Spleen (tissue), 11 donors: ENCODE measurements around the gene C12orf42. TPM values are rescaled to one million over a fixed set of nuclear protein-coding genes. Genes with fewer than 3 reads are reported as not detected.

Source experiments
- DNase-seq: peaks from one replicate; pipeline ENCODE4 v3.0.0-alpha.2; 2020
- H3K27ac ChIP-seq, 8 donors: fragments of 200-600 bp; sonication (generic) in 7 of 8; 1 replicate in 4 of 8; 2 replicates in 4 of 8; pipeline versions ENCODE4 v1.5.0 to v1.8.0; 2016 to 2021; ENCODE audit warnings: inconsistent platforms in 4 of 8, mild to moderate bottlenecking in 4 of 8, moderate library complexity in 1 of 8
- H3K27me3 ChIP-seq, 7 donors: fragments of 200-600 bp; sonication (generic) in 6 of 7; replicated peaks in 1 of 7; 1 replicate in 4 of 7; 2 replicates in 3 of 7; pipeline versions ENCODE4 v1.5.0 to v1.8.0; 2016 to 2021; ENCODE audit warnings: inconsistent platforms in 3 of 7, mild to moderate bottlenecking in 1 of 7
- H3K36me3 ChIP-seq, 6 donors: fragments of 200-600 bp; sonication (generic) in 5 of 6; 1 replicate in 4 of 6; 2 replicates in 2 of 6; pipeline versions ENCODE4 v1.5.0 to v1.8.0; 2016 to 2021; ENCODE audit warnings: inconsistent platforms in 2 of 6
- H3K4me1 ChIP-seq, 6 donors: fragments of 200-600 bp; sonication (generic) in 5 of 6; 1 replicate in 3 of 6; 2 replicates in 3 of 6; pipeline versions ENCODE4 v1.5.0 to v1.8.0; 2016 to 2021; ENCODE audit warnings: inconsistent platforms in 3 of 6
- H3K4me3 ChIP-seq, 8 donors: fragments of 200-600 bp; sonication (generic) in 7 of 8; 1 replicate in 4 of 8; 2 replicates in 4 of 8; pipeline versions ENCODE4 v1.5.0 to v1.8.0; 2016 to 2021; ENCODE audit warnings: inconsistent platforms in 4 of 8, mild to moderate bottlenecking in 4 of 8, moderate library complexity in 2 of 8
- H3K9me3 ChIP-seq, 8 donors: fragments of 200-600 bp; sonication (generic) in 7 of 8; 1 replicate in 4 of 8; 2 replicates in 4 of 8; pipeline versions ENCODE4 v1.5.0 to v1.8.0; 2016 to 2021; ENCODE audit warnings: inconsistent platforms in 4 of 8
- CTCF ChIP-seq, 11 experiments: fragments of 200-600 bp in 7 of 11; fragments of 450-650 bp in 4 of 11; sonication (generic) in 4 of 11; IDR thresholded peaks in 8 of 11; conservative IDR thresholded peaks in 3 of 11; 1 replicate in 7 of 11; 2 replicates in 4 of 11; pipeline versions ENCODE4 v1.4.0 to v1.8.0; 2016 to 2021; ENCODE audit warnings: antibody characterized with exemption in 11 of 11, inconsistent platforms in 4 of 11, mild to moderate bottlenecking in 1 of 11
- POLR2A ChIP-seq, 3 donors: fragments of 450-650 bp; IDR thresholded peaks; one replicate each; pipeline ENCODE4 v1.5.1; 2017; ENCODE audit warnings: antibody characterized with exemption in 3 of 3, mild to moderate bottlenecking in 1 of 3
- POLR2AphosphoS5 ChIP-seq, 3 donors: sonication (generic); formaldehyde crosslinking; IDR thresholded peaks; one replicate each; pipeline ENCODE4 v1.5.1; 2017; ENCODE audit warnings: antibody characterized with exemption in 3 of 3
- WGBS, 5 donors: extraction: QIAGEN DNeasy Blood & Tissue Kit in 3 of 5; methylation state at CpG; one replicate each; pipeline versions ENCODE4 v1.1.5 to v1.1.7; 2013 to 2018; 5-methylcytosine and 5-hydroxymethylcytosine counted together
- intact Hi-C: fragments of 100-400 bp; cut with DNase I; formaldehyde crosslinking; loops from one replicate; pipeline ENCODE4 v1.15.0; 2023; ENCODE audit warnings: low total_unique reads
- polyA plus RNA-seq, 3 donors: library from polyadenylated mRNA; stranded (reverse); fragments of 200-250 nt; gene quantifications; one replicate each; pipeline ENCODE4 v1.2.1, GENCODE V29; 2013
- total RNA-seq, 7 donors: library from RNA; depleted of rRNA in 3 of 7; stranded (reverse); fragments of >200 nt in 3 of 7; fragmentation: NEBNext Ultra II Directional in 4 of 7; extraction: Animal tissue kit (Norgen Biotek cat#: 25700) in 4 of 7; gene quantifications; one replicate each; pipeline versions ENCODE4 v1.1.0 to v1.2.1, GENCODE V29; 2016 to 2021
- donor health status: healthy with polysubstance abuse.
- donor health status: DM: no; HTN: no; CAD: no; lungs with moderate emphysema.
- donor health status: DM: no; HTN: no; CAD: no.
- donor health status: Bipolar disorder and iron deficiency.
- donor health status: healthy.
- donor health status: DM: no; HTN: no; CAD: no.
- donor health status: DM: yes; HTN: yes; CAD: no.

The C12orf42 gene
- total and polyA plus RNA-seq, 10 donors, result 3.7 to 18.1 (median 11.9) TPM

GRCh38 chr12:103278329-103278728 lies 217.4 kb downstream of the C12orf42 start:
- Histone ChIP-seq H3K4me3 (no peak overlapping the region), H3K36me3 (no peaks in the 10 kb centered on the region), H3K27me3 (no peaks in the 10 kb centered on the region), H3K27ac (no peak overlapping the region), H3K9me3 (no peaks in the 10 kb centered on the region), H3K4me1 (no peaks in the 10 kb centered on the region)
- 46 to 76% (median 65%) methylated on average over 3 of the region's 3 CpGs for WGBS, 5 donors
- TF ChIP-seq CTCF (IDR thresholded peaks at IDR 0.05 in 8 of 11, conservative IDR thresholded peaks at IDR 0.05 in 3 of 11) (no peak), POLR2AphosphoS5 (IDR thresholded peaks at IDR 0.05) (no peak), POLR2A (IDR thresholded peaks at IDR 0.05) (no peak)
- no peak for DNase-seq
- intact Hi-C loops, result no loop called here

GRCh38 chr12:103273645-103274044 lies 222.1 kb downstream of the C12orf42 start:
- H3K4me3 ChIP-seq, result no peak overlapping the region
- DNase-seq, result no peak
- H3K27me3 ChIP-seq, result no peaks in the 10 kb centered on the region
- 61 to 78% (median 70%) methylated on average over 3 of the region's 3 CpGs for WGBS, 5 donors
- H3K36me3 ChIP-seq, result no peaks in the 10 kb centered on the region
- H3K9me3 ChIP-seq, result no peaks in the 10 kb centered on the region
- no peak overlapping the region for H3K27ac ChIP-seq
- intact Hi-C loops, result no loop called here
- H3K4me1 ChIP-seq, result no peaks in the 10 kb centered on the region
- no peak for TF ChIP-seq POLR2A (IDR thresholded peaks at IDR 0.05)
- no peak for TF ChIP-seq POLR2AphosphoS5 (IDR thresholded peaks at IDR 0.05)
- TF ChIP-seq CTCF (IDR thresholded peaks at IDR 0.05 in 8 of 11, conservative IDR thresholded peaks at IDR 0.05 in 3 of 11), result no peak

- H3K9me3 ChIP-seq, result no peaks in the 10 kb centered on the region
- no peak overlapping the region for H3K4me3 ChIP-seq
- no peaks in the 10 kb centered on the region for H3K4me1 ChIP-seq
- no peak for DNase-seq
- H3K27ac ChIP-seq, result no peak overlapping the region
- H3K36me3 ChIP-seq, result no peaks in the 10 kb centered on the region
- no peak for TF ChIP-seq CTCF (IDR thresholded peaks at IDR 0.05 in 8 of 11, conservative IDR thresholded peaks at IDR 0.05 in 3 of 11)
- TF ChIP-seq POLR2AphosphoS5 (IDR thresholded peaks at IDR 0.05), result no peak
- no peak for TF ChIP-seq POLR2A (IDR thresholded peaks at IDR 0.05)
- WGBS, 5 donors, result 84 to 90% (median 88%) methylated on average over 1 of the region's 1 CpG
- intact Hi-C loops, result no loop called here
- no peaks in the 10 kb centered on the region for H3K27me3 ChIP-seq
Observed at GRCh38 chr12:103272949-103273348, 222.8 kb downstream of the C12orf42 start.

GRCh38 chr12:103269946-103270345 lies 225.8 kb downstream of the C12orf42 start:
- Histone ChIP-seq H3K27me3 (no peaks in the 10 kb centered on the region), H3K36me3 (no peaks in the 10 kb centered on the region), H3K4me1 (no peaks in the 10 kb centered on the region), H3K9me3 (no peaks in the 10 kb centered on the region), H3K27ac (no peak overlapping the region), H3K4me3 (no peak overlapping the region)
- TF ChIP-seq POLR2A (IDR thresholded peaks at IDR 0.05), result no peak
- TF ChIP-seq POLR2AphosphoS5 (IDR thresholded peaks at IDR 0.05), result no peak
- no peak for TF ChIP-seq CTCF (IDR thresholded peaks at IDR 0.05 in 8 of 11, conservative IDR thresholded peaks at IDR 0.05 in 3 of 11)
- intact Hi-C loops, result no loop called here
- DNase-seq, result no peak
